Measurements from ENCODE around the gene COL12A1. TPM values are rescaled to one million over a fixed set of nuclear protein-coding genes. Genes with fewer than 3 reads are reported as not detected.

COL12A1 gene
- polyA plus RNA-seq, 1 donor (not counting 4 experiments of a cell fraction or from before 2014, with no cell fraction given): 96.9 TPM

- no peak for TF ChIP-seq EZH2 (IDR thresholded peaks at IDR 0.05; ENCODE audit: low read length)
- TF ChIP-seq CTCF (optimal IDR thresholded peaks at IDR 0.05 in 1 of 3, IDR thresholded peaks at IDR 0.05 in 1 of 3, conservative IDR thresholded peaks at IDR 0.05 in 1 of 3; ENCODE audit: extremely low read depth in 1 of 3, insufficient read depth in 2 of 3, low read length in 3 of 3): no peak
- no peak overlapping the region for H3K9ac ChIP-seq (ENCODE audit: control insufficient read depth, extremely low read depth, insufficient read depth, low read length)
- no peak overlapping the region for H3K4me3 ChIP-seq (ENCODE audit: control insufficient read depth in 2 of 3, extremely low read depth in 1 of 3, insufficient read depth in 2 of 3, low read depth in 1 of 3, low read length in 3 of 3)
- no peaks in the 10 kb centered on the region for H4K20me1 ChIP-seq (ENCODE audit: control insufficient read depth, extremely low read depth, insufficient read depth, low read length)
- no peak overlapping the region for H3K27ac ChIP-seq (ENCODE audit: control insufficient read depth, insufficient read depth, low read length)
- H3K4me2 ChIP-seq (ENCODE audit: control insufficient read depth, extremely low read depth, insufficient read depth, low read depth, low read length): no peak overlapping the region
- H3K4me1 ChIP-seq (ENCODE audit: control insufficient read depth, extremely low read depth, insufficient read depth, low read length): no peaks in the 10 kb centered on the region
- H3K9me3 ChIP-seq (ENCODE audit: control insufficient read depth, low read depth, low read length): no peaks in the 10 kb centered on the region
- no peaks in the 10 kb centered on the region for H3K27me3 ChIP-seq (ENCODE audit: control insufficient read depth, extremely low read depth, insufficient read depth, low read length)
- no peak for FAIRE-seq
- no peak overlapping the region for H2AFZ ChIP-seq (ENCODE audit: control insufficient read depth, low read length)
- H3K9me1 ChIP-seq (ENCODE audit: control insufficient read depth, extremely low read depth, insufficient read depth, low read length): no peaks in the 10 kb centered on the region
- no peaks in the 10 kb centered on the region for H3K36me3 ChIP-seq (ENCODE audit: control insufficient read depth in 2 of 2, extremely low read depth in 1 of 2, insufficient read depth in 2 of 2, low read length in 2 of 2)
- DNase-seq (ENCODE audit: low read depth, low spot score): no peak
- dilution Hi-C loops (cut with MboI; ENCODE audit: extremely low pct_ligation_motif_present, low sequenced_read_pairs): no loop called here
- H3K79me2 ChIP-seq (ENCODE audit: control insufficient read depth, insufficient read depth, low read length): no peaks in the 10 kb centered on the region
These were observed 17.6 kb upstream of the COL12A1 start for GRCh38 chr6:75223428-75223827.

- FAIRE-seq: no peak
- H3K4me2 ChIP-seq (ENCODE audit: control insufficient read depth, extremely low read depth, insufficient read depth, low read depth, low read length): no peak overlapping the region
These were observed 16.4 kb upstream of the COL12A1 start for GRCh38 chr6:75222261-75222660.

More at GRCh38 chr6:75222261-75222660, 16.4 kb upstream of the COL12A1 start:
- no peaks in the 10 kb centered on the region for H3K9me3 ChIP-seq (ENCODE audit: control insufficient read depth, low read depth, low read length)
- no peak overlapping the region for H3K9ac ChIP-seq (ENCODE audit: control insufficient read depth, extremely low read depth, insufficient read depth, low read length)
- no peaks in the 10 kb centered on the region for H3K4me1 ChIP-seq (ENCODE audit: control insufficient read depth, extremely low read depth, insufficient read depth, low read length)
- H3K79me2 ChIP-seq (ENCODE audit: control insufficient read depth, insufficient read depth, low read length): no peaks in the 10 kb centered on the region
- H3K36me3 ChIP-seq (ENCODE audit: control insufficient read depth in 2 of 2, extremely low read depth in 1 of 2, insufficient read depth in 2 of 2, low read length in 2 of 2): no peaks in the 10 kb centered on the region
- H4K20me1 ChIP-seq (ENCODE audit: control insufficient read depth, extremely low read depth, insufficient read depth, low read length): no peaks in the 10 kb centered on the region
- TF ChIP-seq EZH2 (IDR thresholded peaks at IDR 0.05; ENCODE audit: low read length) (no peak), CTCF (optimal IDR thresholded peaks at IDR 0.05 in 1 of 3, IDR thresholded peaks at IDR 0.05 in 1 of 3, conservative IDR thresholded peaks at IDR 0.05 in 1 of 3; ENCODE audit: extremely low read depth in 1 of 3, insufficient read depth in 2 of 3, low read length in 3 of 3) (no peak)
- H3K27me3 ChIP-seq (ENCODE audit: control insufficient read depth, extremely low read depth, insufficient read depth, low read length): no peaks in the 10 kb centered on the region
- H3K9me1 ChIP-seq (ENCODE audit: control insufficient read depth, extremely low read depth, insufficient read depth, low read length): no peaks in the 10 kb centered on the region
- H2AFZ ChIP-seq (ENCODE audit: control insufficient read depth, low read length): no peak overlapping the region
- DNase-seq (ENCODE audit: low read depth, low spot score): no peak
- dilution Hi-C loops (cut with MboI; ENCODE audit: extremely low pct_ligation_motif_present, low sequenced_read_pairs): no loop called here
- H3K4me3 ChIP-seq (ENCODE audit: control insufficient read depth in 2 of 3, extremely low read depth in 1 of 3, insufficient read depth in 2 of 3, low read depth in 1 of 3, low read length in 3 of 3): no peak overlapping the region
- H3K27ac ChIP-seq (ENCODE audit: control insufficient read depth, insufficient read depth, low read length): no peak overlapping the region

Measured in keratinocyte (primary cell).